ENCODE measurements around the gene HMGCR. TPM values are rescaled to one million over a fixed set of nuclear protein-coding genes. Genes with fewer than 3 reads are reported as not detected.
"Not testable (repeated sequence)": the region's sequence is repeated elsewhere in the genome, so short reads cannot be mapped to it uniquely, and the experiment has no call there.

The HMGCR gene
- total RNA-seq, 1 experiment from 2014 or later, result 113 TPM

DNA sequence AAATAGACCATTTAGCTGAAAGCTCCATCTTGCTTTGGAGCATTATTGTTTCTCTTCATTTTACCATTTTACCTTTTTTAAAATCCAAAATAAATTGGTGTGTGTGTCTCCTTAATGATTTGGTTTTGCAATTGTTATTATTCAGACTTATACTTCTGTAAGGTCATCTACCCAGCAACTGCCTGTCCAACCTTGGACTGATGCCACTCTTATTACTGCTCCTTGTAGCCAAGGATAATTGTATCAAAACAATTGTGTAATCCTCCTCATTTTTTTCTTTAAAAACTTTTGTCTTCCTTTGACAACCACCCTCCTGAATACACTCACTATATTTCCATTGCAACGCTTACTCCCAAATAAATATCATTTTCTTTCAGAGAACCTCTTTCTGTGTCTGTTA lies 30.3 kb upstream of the HMGCR start:
- no peaks in the 10 kb centered on the region for H3K4me1 ChIP-seq (ENCODE audit: control insufficient read depth, insufficient read depth, low read length)
- H3K27me3 ChIP-seq (ENCODE audit: control insufficient read depth, insufficient read depth, low read length), result no peaks in the 10 kb centered on the region
- intact Hi-C loops (cut with micrococcal nuclease; ENCODE audit: unreplicated experiment), result no loop called here
- TF ChIP-seq POLR2AphosphoS5 (IDR thresholded peaks at IDR 0.05; ENCODE audit: low read depth, low read length), result no peak
- TF ChIP-seq, protein P1, sequence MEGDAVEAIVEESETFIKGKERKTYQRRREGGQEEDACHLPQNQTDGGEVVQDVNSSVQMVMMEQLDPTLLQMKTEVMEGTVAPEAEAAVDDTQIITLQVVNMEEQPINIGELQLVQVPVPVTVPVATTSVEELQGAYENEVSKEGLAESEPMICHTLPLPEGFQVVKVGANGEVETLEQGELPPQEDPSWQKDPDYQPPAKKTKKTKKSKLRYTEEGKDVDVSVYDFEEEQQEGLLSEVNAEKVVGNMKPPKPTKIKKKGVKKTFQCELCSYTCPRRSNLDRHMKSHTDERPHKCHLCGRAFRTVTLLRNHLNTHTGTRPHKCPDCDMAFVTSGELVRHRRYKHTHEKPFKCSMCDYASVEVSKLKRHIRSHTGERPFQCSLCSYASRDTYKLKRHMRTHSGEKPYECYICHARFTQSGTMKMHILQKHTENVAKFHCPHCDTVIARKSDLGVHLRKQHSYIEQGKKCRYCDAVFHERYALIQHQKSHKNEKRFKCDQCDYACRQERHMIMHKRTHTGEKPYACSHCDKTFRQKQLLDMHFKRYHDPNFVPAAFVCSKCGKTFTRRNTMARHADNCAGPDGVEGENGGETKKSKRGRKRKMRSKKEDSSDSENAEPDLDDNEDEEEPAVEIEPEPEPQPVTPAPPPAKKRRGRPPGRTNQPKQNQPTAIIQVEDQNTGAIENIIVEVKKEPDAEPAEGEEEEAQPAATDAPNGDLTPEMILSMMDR (IDR thresholded peaks at IDR 0.05), result no peak
- no peak for TF ChIP-seq SIN3A (IDR thresholded peaks at IDR 0.05; ENCODE audit: borderline replicate concordance, insufficient read depth, low read depth, low read length)
- no peak for TF ChIP-seq TCF7L2 (IDR thresholded peaks at IDR 0.05; ENCODE audit: low read depth, low read length)
- TF ChIP-seq, protein P2, sequence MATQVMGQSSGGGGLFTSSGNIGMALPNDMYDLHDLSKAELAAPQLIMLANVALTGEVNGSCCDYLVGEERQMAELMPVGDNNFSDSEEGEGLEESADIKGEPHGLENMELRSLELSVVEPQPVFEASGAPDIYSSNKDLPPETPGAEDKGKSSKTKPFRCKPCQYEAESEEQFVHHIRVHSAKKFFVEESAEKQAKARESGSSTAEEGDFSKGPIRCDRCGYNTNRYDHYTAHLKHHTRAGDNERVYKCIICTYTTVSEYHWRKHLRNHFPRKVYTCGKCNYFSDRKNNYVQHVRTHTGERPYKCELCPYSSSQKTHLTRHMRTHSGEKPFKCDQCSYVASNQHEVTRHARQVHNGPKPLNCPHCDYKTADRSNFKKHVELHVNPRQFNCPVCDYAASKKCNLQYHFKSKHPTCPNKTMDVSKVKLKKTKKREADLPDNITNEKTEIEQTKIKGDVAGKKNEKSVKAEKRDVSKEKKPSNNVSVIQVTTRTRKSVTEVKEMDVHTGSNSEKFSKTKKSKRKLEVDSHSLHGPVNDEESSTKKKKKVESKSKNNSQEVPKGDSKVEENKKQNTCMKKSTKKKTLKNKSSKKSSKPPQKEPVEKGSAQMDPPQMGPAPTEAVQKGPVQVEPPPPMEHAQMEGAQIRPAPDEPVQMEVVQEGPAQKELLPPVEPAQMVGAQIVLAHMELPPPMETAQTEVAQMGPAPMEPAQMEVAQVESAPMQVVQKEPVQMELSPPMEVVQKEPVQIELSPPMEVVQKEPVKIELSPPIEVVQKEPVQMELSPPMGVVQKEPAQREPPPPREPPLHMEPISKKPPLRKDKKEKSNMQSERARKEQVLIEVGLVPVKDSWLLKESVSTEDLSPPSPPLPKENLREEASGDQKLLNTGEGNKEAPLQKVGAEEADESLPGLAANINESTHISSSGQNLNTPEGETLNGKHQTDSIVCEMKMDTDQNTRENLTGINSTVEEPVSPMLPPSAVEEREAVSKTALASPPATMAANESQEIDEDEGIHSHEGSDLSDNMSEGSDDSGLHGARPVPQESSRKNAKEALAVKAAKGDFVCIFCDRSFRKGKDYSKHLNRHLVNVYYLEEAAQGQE (IDR thresholded peaks at IDR 0.05; ENCODE audit: insufficient read depth in 1 of 2, low read depth in 2 of 2, low read length in 1 of 2), result no peak
- no peak for DNase-seq (ENCODE audit: low read depth, low spot score)
- POLR2A ChIA-PET, result no interaction called here
- CTCF ChIA-PET, result no interaction called here
- no peaks in the 10 kb centered on the region for H3K36me3 ChIP-seq (ENCODE audit: control insufficient read depth, insufficient read depth, low read length)
- no peaks in the 10 kb centered on the region for H3K9me3 ChIP-seq (ENCODE audit: control insufficient read depth, insufficient read depth, low read depth, low read length)
- H3K4me3 ChIP-seq (ENCODE audit: low read depth in 2 of 2, low read length in 2 of 2), result no peak overlapping the region
- no peak overlapping the region for H3K27ac ChIP-seq (ENCODE audit: low read length)
- in situ Hi-C loops (cut with HindIII; ENCODE audit: low pct_unique_long_range_greater_than_20kb, low sequenced_read_pairs), result no loop called here
- no peak for ATAC-seq
- no TSS peak for BruUV-seq (replicated peaks)

DNA sequence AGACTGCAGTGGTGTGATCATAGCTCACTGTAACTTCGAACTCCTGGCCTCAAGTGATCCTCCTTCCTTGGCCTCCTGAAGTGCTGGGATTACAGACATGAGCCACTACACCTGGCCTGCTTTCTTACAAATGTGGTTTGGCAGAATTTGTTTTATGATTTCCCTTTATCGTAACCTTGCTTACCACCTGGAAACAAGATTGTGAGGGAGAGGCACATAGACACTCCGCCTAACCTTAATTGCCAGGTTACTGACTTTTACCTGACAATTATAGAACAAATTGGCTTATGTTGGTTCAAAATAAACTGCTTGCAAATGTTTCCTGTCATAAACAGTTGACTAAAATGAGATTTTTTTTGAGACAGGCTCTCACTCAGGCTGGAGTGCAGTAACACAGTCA lies 26.8 kb upstream of the HMGCR start:
- no peaks in the 10 kb centered on the region for H3K9me3 ChIP-seq (ENCODE audit: control insufficient read depth, insufficient read depth, low read depth, low read length)
- no peak for DNase-seq (ENCODE audit: low read depth, low spot score)
- intact Hi-C loops (cut with micrococcal nuclease; ENCODE audit: unreplicated experiment), result no loop called here
- TF ChIP-seq SIN3A (IDR thresholded peaks at IDR 0.05; ENCODE audit: borderline replicate concordance, insufficient read depth, low read depth, low read length) (no peak), TCF7L2 (IDR thresholded peaks at IDR 0.05; ENCODE audit: low read depth, low read length) (no peak), POLR2AphosphoS5 (IDR thresholded peaks at IDR 0.05; ENCODE audit: low read depth, low read length) (no peak)
- H3K4me1 ChIP-seq (ENCODE audit: control insufficient read depth, insufficient read depth, low read length), result no peaks in the 10 kb centered on the region
- ChIA-PET CTCF (no interaction called here), POLR2A (no interaction called here)
- H3K27me3 ChIP-seq (ENCODE audit: control insufficient read depth, insufficient read depth, low read length), result no peaks in the 10 kb centered on the region
- no peak overlapping the region for H3K4me3 ChIP-seq (ENCODE audit: low read depth in 2 of 2, low read length in 2 of 2)
- no peak for ATAC-seq
- in situ Hi-C loops (cut with HindIII; ENCODE audit: low pct_unique_long_range_greater_than_20kb, low sequenced_read_pairs), result no loop called here
- no TSS peak for BruUV-seq (replicated peaks)
- H3K27ac ChIP-seq (ENCODE audit: low read length), result no peak overlapping the region
- H3K36me3 ChIP-seq (ENCODE audit: control insufficient read depth, insufficient read depth, low read length), result no peaks in the 10 kb centered on the region

DNA sequence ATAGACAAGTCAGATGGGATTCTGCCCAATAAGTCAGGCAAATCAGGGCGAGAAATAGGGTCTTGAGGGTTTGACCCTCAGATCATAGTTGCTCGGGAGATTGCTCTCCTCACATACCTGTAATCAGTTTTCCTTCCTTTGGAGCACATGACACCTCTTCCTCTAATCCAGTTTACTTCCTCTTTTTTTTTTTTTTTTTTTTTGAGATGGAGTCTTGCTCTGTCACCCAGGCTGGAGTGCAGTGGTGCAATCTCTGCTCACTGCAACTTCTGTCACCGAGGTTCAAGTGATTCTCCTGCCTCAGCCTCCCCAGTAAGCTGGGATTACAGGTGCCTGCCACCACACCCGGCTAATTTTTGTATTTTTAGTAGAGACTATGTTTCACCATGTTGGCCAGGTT lies 17.9 kb upstream of the HMGCR start:
- H3K36me3 ChIP-seq (ENCODE audit: control insufficient read depth, insufficient read depth, low read length); H3K9me3 ChIP-seq (ENCODE audit: control insufficient read depth, insufficient read depth, low read depth, low read length); CTCF ChIA-PET; in situ Hi-C loops (cut with HindIII; ENCODE audit: low pct_unique_long_range_greater_than_20kb, low sequenced_read_pairs); ATAC-seq; H3K27ac ChIP-seq (ENCODE audit: low read length); DNase-seq (ENCODE audit: low read depth, low spot score); H3K4me3 ChIP-seq (ENCODE audit: low read depth in 2 of 2, low read length in 2 of 2); BruUV-seq (replicated peaks); H3K27me3 ChIP-seq (ENCODE audit: control insufficient read depth, insufficient read depth, low read length); H3K4me1 ChIP-seq (ENCODE audit: control insufficient read depth, insufficient read depth, low read length); intact Hi-C loops (cut with micrococcal nuclease; ENCODE audit: unreplicated experiment): not testable (repeated sequence)
- POLR2A ChIA-PET, result interaction anchor here (0.6 kb wide), 1 partner anchor 18 kb away, joined by 7 read pairs; the partner anchor contains the start of gene HMGCR
